VCaP (cell line): ENCODE data around the gene NCKAP1.

Experiments used
- H3K27ac ChIP-seq: fragments of 450-650 bp; 2 replicates; pipeline ENCODE4 v1.5.1; 2017
- CTCF ChIP-seq: fragments of 450-650 bp; conservative IDR thresholded peaks from 2 replicates; pipeline ENCODE4 v1.5.1; 2017; ENCODE audit warnings: mild to moderate bottlenecking, moderate library complexity

NCKAP1 gene

DNA sequence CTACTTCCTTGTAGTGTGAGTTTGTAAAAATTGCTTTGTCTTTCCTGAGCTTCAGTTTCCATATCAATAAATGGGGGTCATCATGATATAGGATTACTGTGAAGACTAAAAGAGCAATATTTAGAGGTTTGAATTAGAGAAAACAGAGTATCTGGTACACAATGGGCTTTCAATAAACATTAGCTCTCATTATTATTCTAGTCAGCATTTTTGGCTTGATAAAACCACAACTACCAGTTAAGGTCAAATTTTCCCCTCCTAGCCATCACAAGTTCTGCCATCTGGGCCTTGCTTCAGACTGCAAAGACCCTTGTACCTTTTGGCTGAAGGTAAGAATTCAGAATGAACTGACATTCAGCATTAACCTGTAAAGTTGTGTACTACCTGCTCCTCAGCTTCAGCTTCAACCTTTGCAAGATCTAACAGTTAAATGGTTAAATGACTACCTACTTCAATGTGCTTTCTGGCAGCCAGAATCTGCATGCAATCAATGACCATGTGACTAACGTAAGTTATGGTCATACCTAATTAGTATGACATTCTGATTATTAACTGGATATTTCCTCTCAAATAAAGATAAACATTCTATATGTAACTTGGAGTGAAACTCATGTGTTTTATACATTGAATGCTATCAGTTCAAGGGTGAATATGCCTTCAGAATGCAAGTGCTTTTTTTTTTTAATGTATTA is 119.2 kb downstream of the NCKAP1 start:
- no peak overlapping the region for H3K27ac ChIP-seq
- TF ChIP-seq CTCF = no peak

DNA sequence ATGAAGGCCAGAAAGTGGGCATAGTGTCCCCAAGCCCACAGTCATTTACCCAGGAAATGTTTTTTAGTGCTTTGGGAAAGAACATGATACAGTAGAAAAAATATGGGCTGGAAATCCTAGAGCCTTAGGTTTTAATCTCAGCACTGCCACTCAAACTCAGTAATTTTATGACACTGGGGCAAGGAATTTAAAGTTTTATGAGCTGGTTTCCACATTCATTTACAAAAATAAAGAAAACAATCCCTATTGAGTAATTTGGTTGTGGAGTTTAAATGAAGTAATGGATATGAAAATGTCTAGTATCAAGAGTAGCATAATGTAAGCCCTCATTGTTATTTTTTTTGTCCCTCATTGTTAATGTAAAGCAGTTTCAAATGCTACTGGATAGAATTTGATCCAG is 120.3 kb downstream of the NCKAP1 start:
- no peak overlapping the region for H3K27ac ChIP-seq

DNA sequence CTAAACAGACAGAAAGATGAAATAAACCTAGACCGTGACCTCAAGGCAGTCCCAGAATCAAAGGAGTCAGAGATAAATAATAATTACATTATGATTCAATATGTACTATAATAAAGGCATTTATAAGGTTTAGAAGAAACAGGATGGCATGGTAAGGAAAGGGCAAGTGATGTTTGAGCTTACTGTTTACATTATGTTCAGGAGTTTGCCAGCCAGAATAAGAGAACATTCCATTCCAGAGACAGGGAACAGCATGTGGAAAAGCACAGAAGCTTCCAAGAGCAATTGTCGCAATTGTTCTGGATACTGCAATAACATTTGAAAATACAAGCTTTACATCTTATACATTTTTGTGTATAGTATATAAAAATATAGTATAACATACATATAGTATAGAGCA is 121.8 kb downstream of the NCKAP1 start:
- no peak for TF ChIP-seq CTCF
- no peak overlapping the region for H3K27ac ChIP-seq

More for the DNA sequence above, 120.3 kb downstream of the NCKAP1 start:
- TF ChIP-seq CTCF = no peak

- no peak overlapping the region for H3K27ac ChIP-seq
- TF ChIP-seq CTCF = no peak
These were observed 122.6 kb downstream of the NCKAP1 start for GRCh38 chr2:182915369-182916326.

DNA sequence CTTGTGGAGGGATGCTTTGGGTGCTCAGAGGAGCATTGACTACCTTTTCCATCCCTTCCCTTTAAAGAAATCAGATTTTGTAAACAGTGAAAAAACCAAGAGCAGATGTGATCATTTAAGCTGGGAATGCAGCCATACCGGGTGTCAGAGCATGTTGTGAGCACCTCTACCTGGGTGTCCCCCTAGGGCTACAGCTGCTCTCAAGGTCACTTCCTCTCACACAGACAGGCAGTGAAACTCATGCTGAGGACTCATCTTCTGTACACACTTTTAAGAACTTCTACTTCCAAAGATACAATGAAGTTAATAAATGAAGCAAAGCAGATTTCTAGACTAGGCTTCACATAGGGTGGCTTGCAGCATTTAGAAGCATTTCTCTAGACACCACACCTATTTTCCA is 123.4 kb downstream of the NCKAP1 start:
- no peak overlapping the region for H3K27ac ChIP-seq
- TF ChIP-seq CTCF = no peak

- TF ChIP-seq CTCF = no peak
- no peak overlapping the region for H3K27ac ChIP-seq
These were observed 125.2 kb downstream of the NCKAP1 start for GRCh38 chr2:182913064-182913463.

DNA sequence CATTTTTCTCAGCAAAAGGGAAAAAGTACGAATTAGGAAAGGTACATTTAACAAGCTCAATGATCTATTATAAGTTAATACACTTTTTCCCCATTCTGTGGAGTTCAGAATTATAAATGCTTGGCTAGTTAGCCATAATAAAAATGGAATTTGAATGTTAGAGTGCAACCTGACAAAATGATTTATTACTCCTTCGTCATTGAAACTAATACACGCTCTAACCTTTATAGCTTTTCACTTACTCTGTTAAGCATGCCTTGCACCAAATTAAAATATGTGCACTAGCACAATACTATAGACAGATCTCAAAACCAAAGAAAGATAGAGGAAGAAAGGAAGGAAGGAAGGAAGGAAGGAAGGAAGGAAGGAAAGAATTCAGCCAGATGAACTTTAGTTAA is 125.7 kb downstream of the NCKAP1 start:
- H3K27ac ChIP-seq = no peak overlapping the region
- TF ChIP-seq CTCF = no peak
